Measurements from ENCODE around the gene RBM19.

RBM19 gene

GRCh38 chr12:113961921-113962710, 4.0 kb downstream of the RBM19 start:
- Histone ChIP-seq H3K4me3 (ENCODE audit: insufficient read length, low read depth) (no peak overlapping the region), H3K4me1 (ENCODE audit: insufficient read depth, insufficient read length) (no peaks in the 10 kb centered on the region), H3K9ac (ENCODE audit: insufficient read length, low read depth) (no peak overlapping the region), H3K9me3 (ENCODE audit: insufficient read depth, low read length) (no peaks in the 10 kb centered on the region), H3K36me3 (ENCODE audit: insufficient read depth, insufficient read length, low read length) (peaks cover 73% of the 10 kb centered on the region), H3K27me3 (ENCODE audit: insufficient read depth, insufficient read length) (peaks cover 7% of the 10 kb centered on the region)
- no peak for TF ChIP-seq ZNF274 (IDR thresholded peaks at IDR 0.05; ENCODE audit: low read depth, low read length)
- no peak for TF ChIP-seq SUZ12 (IDR thresholded peaks at IDR 0.05; ENCODE audit: extremely low read depth, insufficient read depth, insufficient read length)
- no peak for TF ChIP-seq YY1 (IDR thresholded peaks at IDR 0.05; ENCODE audit: insufficient read depth, insufficient read length)
- DNase-seq (ENCODE audit: low read depth, low spot score): no peak

- no peak overlapping the region for H3K9ac ChIP-seq (ENCODE audit: insufficient read length, low read depth)
- TF ChIP-seq YY1 (IDR thresholded peaks at IDR 0.05; ENCODE audit: insufficient read depth, insufficient read length): no peak
- no peak for TF ChIP-seq ZNF274 (IDR thresholded peaks at IDR 0.05; ENCODE audit: low read depth, low read length)
- TF ChIP-seq SUZ12 (IDR thresholded peaks at IDR 0.05; ENCODE audit: extremely low read depth, insufficient read depth, insufficient read length): no peak
- no peaks in the 10 kb centered on the region for H3K9me3 ChIP-seq (ENCODE audit: insufficient read depth, low read length)
- no peak for DNase-seq (ENCODE audit: low read depth, low spot score)
- H3K27me3 ChIP-seq (ENCODE audit: insufficient read depth, insufficient read length): no peaks in the 10 kb centered on the region
- peaks cover 91% of the 10 kb centered on the region for H3K36me3 ChIP-seq (ENCODE audit: insufficient read depth, insufficient read length, low read length)
- no peaks in the 10 kb centered on the region for H3K4me1 ChIP-seq (ENCODE audit: insufficient read depth, insufficient read length)
- H3K4me3 ChIP-seq (ENCODE audit: insufficient read length, low read depth): no peak overlapping the region
Measured at GRCh38 chr12:113960030-113960429, 6.1 kb downstream of the RBM19 start.

- Histone ChIP-seq H3K4me1 (ENCODE audit: insufficient read depth, insufficient read length) (no peaks in the 10 kb centered on the region), H3K27me3 (ENCODE audit: insufficient read depth, insufficient read length) (no peaks in the 10 kb centered on the region), H3K9ac (ENCODE audit: insufficient read length, low read depth) (no peak overlapping the region), H3K36me3 (ENCODE audit: insufficient read depth, insufficient read length, low read length) (peaks cover 95% of the 10 kb centered on the region), H3K4me3 (ENCODE audit: insufficient read length, low read depth) (no peak overlapping the region), H3K9me3 (ENCODE audit: insufficient read depth, low read length) (no peaks in the 10 kb centered on the region)
- no peak for DNase-seq (ENCODE audit: low read depth, low spot score)
- TF ChIP-seq YY1 (IDR thresholded peaks at IDR 0.05; ENCODE audit: insufficient read depth, insufficient read length) (no peak), SUZ12 (IDR thresholded peaks at IDR 0.05; ENCODE audit: extremely low read depth, insufficient read depth, insufficient read length) (no peak), ZNF274 (IDR thresholded peaks at IDR 0.05; ENCODE audit: low read depth, low read length) (no peak)
Measured at GRCh38 chr12:113959096-113959495, 7.0 kb downstream of the RBM19 start.

GRCh38 chr12:113958108-113958507, 8.0 kb downstream of the RBM19 start:
- H3K4me1 ChIP-seq (ENCODE audit: insufficient read depth, insufficient read length): no peaks in the 10 kb centered on the region
- no peak overlapping the region for H3K4me3 ChIP-seq (ENCODE audit: insufficient read length, low read depth)
- DNase-seq (ENCODE audit: low read depth, low spot score): no peak
- peaks cover 96% of the 10 kb centered on the region for H3K36me3 ChIP-seq (ENCODE audit: insufficient read depth, insufficient read length, low read length)
- no peaks in the 10 kb centered on the region for H3K9me3 ChIP-seq (ENCODE audit: insufficient read depth, low read length)
- H3K27me3 ChIP-seq (ENCODE audit: insufficient read depth, insufficient read length): no peaks in the 10 kb centered on the region
- TF ChIP-seq ZNF274 (IDR thresholded peaks at IDR 0.05; ENCODE audit: low read depth, low read length) (no peak), YY1 (IDR thresholded peaks at IDR 0.05; ENCODE audit: insufficient read depth, insufficient read length) (no peak), SUZ12 (IDR thresholded peaks at IDR 0.05; ENCODE audit: extremely low read depth, insufficient read depth, insufficient read length) (no peak)
- no peak overlapping the region for H3K9ac ChIP-seq (ENCODE audit: insufficient read length, low read depth)

- no peak for TF ChIP-seq YY1 (IDR thresholded peaks at IDR 0.05; ENCODE audit: insufficient read depth, insufficient read length)
- no peak for TF ChIP-seq ZNF274 (IDR thresholded peaks at IDR 0.05; ENCODE audit: low read depth, low read length)
- no peak for TF ChIP-seq SUZ12 (IDR thresholded peaks at IDR 0.05; ENCODE audit: extremely low read depth, insufficient read depth, insufficient read length)
- Histone ChIP-seq H3K4me3 (ENCODE audit: insufficient read length, low read depth) (no peak overlapping the region), H3K27me3 (ENCODE audit: insufficient read depth, insufficient read length) (no peaks in the 10 kb centered on the region), H3K9me3 (ENCODE audit: insufficient read depth, low read length) (no peaks in the 10 kb centered on the region), H3K36me3 (ENCODE audit: insufficient read depth, insufficient read length, low read length) (peaks cover 96% of the 10 kb centered on the region), H3K9ac (ENCODE audit: insufficient read length, low read depth) (no peak overlapping the region), H3K4me1 (ENCODE audit: insufficient read depth, insufficient read length) (no peaks in the 10 kb centered on the region)
- no peak for DNase-seq (ENCODE audit: low read depth, low spot score)
Measured at GRCh38 chr12:113957627-113958026, 8.5 kb downstream of the RBM19 start.

- H3K4me1 ChIP-seq (ENCODE audit: insufficient read depth, insufficient read length): no peaks in the 10 kb centered on the region
- H3K4me3 ChIP-seq (ENCODE audit: insufficient read length, low read depth): no peak overlapping the region
- peaks cover 96% of the 10 kb centered on the region for H3K36me3 ChIP-seq (ENCODE audit: insufficient read depth, insufficient read length, low read length)
- H3K27me3 ChIP-seq (ENCODE audit: insufficient read depth, insufficient read length): no peaks in the 10 kb centered on the region
- no peak overlapping the region for H3K9ac ChIP-seq (ENCODE audit: insufficient read length, low read depth)
- no peaks in the 10 kb centered on the region for H3K9me3 ChIP-seq (ENCODE audit: insufficient read depth, low read length)
- TF ChIP-seq ZNF274 (IDR thresholded peaks at IDR 0.05; ENCODE audit: low read depth, low read length) (no peak), SUZ12 (IDR thresholded peaks at IDR 0.05; ENCODE audit: extremely low read depth, insufficient read depth, insufficient read length) (no peak), YY1 (IDR thresholded peaks at IDR 0.05; ENCODE audit: insufficient read depth, insufficient read length) (no peak)
- DNase-seq (ENCODE audit: low read depth, low spot score): no peak
Measured at GRCh38 chr12:113955109-113955970, 10.8 kb downstream of the RBM19 start.

- H3K27me3 ChIP-seq (ENCODE audit: insufficient read depth, insufficient read length): no peaks in the 10 kb centered on the region
- no peaks in the 10 kb centered on the region for H3K4me1 ChIP-seq (ENCODE audit: insufficient read depth, insufficient read length)
- no peak for DNase-seq (ENCODE audit: low read depth, low spot score)
- no peak overlapping the region for H3K4me3 ChIP-seq (ENCODE audit: insufficient read length, low read depth)
- no peaks in the 10 kb centered on the region for H3K9me3 ChIP-seq (ENCODE audit: insufficient read depth, low read length)
- TF ChIP-seq YY1 (IDR thresholded peaks at IDR 0.05; ENCODE audit: insufficient read depth, insufficient read length): no peak
- no peak for TF ChIP-seq SUZ12 (IDR thresholded peaks at IDR 0.05; ENCODE audit: extremely low read depth, insufficient read depth, insufficient read length)
- no peak for TF ChIP-seq ZNF274 (IDR thresholded peaks at IDR 0.05; ENCODE audit: low read depth, low read length)
- no peak overlapping the region for H3K9ac ChIP-seq (ENCODE audit: insufficient read length, low read depth)
- H3K36me3 ChIP-seq (ENCODE audit: insufficient read depth, insufficient read length, low read length): peaks cover 96% of the 10 kb centered on the region
Measured at GRCh38 chr12:113954547-113954946, 11.6 kb downstream of the RBM19 start.

All from NT2/D1 (cell line).